Endothelial cell of umbilical vein (primary cell): ENCODE results near the gene CEP192.

ENCODE experiments used
- CTCF ChIP-seq, 2 donors: IDR thresholded peaks; 1 replicate in 1 of 2; 2 replicates in 1 of 2; pipeline ENCODE4 v1.5.1; 2011; ENCODE audit warnings: low read length in 2 of 2, mild to moderate bottlenecking in 2 of 2, moderate library complexity in 2 of 2, control low read depth in 1 of 2, inconsistent platforms in 1 of 2, low read depth in 1 of 2; ENCODE audit not compliant: insufficient read depth in 1 of 2; ENCODE audit errors: extremely low read depth in 1 of 2
- EZH2 ChIP-seq: IDR thresholded peaks from 2 replicates; pipeline ENCODE4 v1.6.1; 2012; ENCODE audit warnings: borderline replicate concordance, low read depth, mild to moderate bottlenecking, moderate library complexity, low read length, inconsistent platforms; ENCODE audit not compliant: severe bottlenecking
- POLR2A ChIP-seq: IDR thresholded peaks from 2 replicates; pipeline ENCODE4 v1.6.1; 2012; ENCODE audit warnings: low read depth, mild to moderate bottlenecking, control low read depth, low read length
- POLR2AphosphoS5 ChIP-seq: IDR thresholded peaks from 2 replicates; pipeline ENCODE4 v1.6.1; 2012; ENCODE audit warnings: low read depth, mild to moderate bottlenecking, control low read depth, low read length, moderate library complexity; ENCODE audit not compliant: insufficient read depth
- TF ChIP-seq, protein P1 (sequence below): IDR thresholded peaks from 2 replicates; pipeline ENCODE4 v1.6.1; 2011; ENCODE audit not compliant: insufficient read depth, insufficient read length

GRCh38 chr18:13139885-13140450 lies 148.8 kb downstream of the CEP192 start:
- TF ChIP-seq EZH2 (no peak), POLR2AphosphoS5 (no peak), CTCF (IDR thresholded peaks at IDR 0.05; ENCODE audit: extremely low read depth in 1 of 2, insufficient read depth in 1 of 2, low read depth in 1 of 2, low read length in 2 of 2) (no peak), POLR2A (no peak)
- TF ChIP-seq, protein P1, sequence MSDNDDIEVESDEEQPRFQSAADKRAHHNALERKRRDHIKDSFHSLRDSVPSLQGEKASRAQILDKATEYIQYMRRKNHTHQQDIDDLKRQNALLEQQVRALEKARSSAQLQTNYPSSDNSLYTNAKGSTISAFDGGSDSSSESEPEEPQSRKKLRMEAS: no peak
